ENCODE measurements around the gene FBLL1.

DNA sequence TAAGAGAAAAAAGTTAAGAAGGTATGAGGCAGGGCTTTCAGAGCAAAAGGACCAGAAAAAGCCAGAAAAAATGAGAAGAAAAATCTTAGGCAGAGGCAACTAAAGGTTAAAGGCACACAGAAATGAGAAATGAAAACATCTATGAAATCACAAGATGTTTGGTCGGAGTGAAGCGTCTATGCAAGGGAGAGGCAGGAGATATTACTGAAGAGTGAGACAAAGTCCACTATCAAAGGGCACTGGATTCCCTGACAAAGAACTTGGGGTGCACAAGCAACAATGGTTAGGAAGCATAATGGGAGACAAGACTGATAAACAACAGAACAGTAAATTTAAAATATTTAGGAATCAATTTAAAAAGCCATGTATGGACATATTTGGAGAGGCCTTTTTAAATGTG lies 33.2 kb downstream of the FBLL1 start:
- TF ChIP-seq, protein P1, sequence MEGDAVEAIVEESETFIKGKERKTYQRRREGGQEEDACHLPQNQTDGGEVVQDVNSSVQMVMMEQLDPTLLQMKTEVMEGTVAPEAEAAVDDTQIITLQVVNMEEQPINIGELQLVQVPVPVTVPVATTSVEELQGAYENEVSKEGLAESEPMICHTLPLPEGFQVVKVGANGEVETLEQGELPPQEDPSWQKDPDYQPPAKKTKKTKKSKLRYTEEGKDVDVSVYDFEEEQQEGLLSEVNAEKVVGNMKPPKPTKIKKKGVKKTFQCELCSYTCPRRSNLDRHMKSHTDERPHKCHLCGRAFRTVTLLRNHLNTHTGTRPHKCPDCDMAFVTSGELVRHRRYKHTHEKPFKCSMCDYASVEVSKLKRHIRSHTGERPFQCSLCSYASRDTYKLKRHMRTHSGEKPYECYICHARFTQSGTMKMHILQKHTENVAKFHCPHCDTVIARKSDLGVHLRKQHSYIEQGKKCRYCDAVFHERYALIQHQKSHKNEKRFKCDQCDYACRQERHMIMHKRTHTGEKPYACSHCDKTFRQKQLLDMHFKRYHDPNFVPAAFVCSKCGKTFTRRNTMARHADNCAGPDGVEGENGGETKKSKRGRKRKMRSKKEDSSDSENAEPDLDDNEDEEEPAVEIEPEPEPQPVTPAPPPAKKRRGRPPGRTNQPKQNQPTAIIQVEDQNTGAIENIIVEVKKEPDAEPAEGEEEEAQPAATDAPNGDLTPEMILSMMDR (IDR thresholded peaks at IDR 0.05; ENCODE audit: insufficient read depth, low read depth, low read length): no peak
- TF ChIP-seq EZH2 (IDR thresholded peaks at IDR 0.05; ENCODE audit: insufficient read depth, low read length): no peak
